Raji (cell line): Measurements from ENCODE around the gene NUCKS1.

Source experiments
- POLR2A ChIP-seq: IDR thresholded peaks from 2 replicates; pipeline ENCODE4 v1.6.1; 2011; ENCODE audit warnings: low read depth, low read length, control low read depth; ENCODE audit not compliant: insufficient read depth

NUCKS1 gene, protein sequence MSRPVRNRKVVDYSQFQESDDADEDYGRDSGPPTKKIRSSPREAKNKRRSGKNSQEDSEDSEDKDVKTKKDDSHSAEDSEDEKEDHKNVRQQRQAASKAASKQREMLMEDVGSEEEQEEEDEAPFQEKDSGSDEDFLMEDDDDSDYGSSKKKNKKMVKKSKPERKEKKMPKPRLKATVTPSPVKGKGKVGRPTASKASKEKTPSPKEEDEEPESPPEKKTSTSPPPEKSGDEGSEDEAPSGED

DNA sequence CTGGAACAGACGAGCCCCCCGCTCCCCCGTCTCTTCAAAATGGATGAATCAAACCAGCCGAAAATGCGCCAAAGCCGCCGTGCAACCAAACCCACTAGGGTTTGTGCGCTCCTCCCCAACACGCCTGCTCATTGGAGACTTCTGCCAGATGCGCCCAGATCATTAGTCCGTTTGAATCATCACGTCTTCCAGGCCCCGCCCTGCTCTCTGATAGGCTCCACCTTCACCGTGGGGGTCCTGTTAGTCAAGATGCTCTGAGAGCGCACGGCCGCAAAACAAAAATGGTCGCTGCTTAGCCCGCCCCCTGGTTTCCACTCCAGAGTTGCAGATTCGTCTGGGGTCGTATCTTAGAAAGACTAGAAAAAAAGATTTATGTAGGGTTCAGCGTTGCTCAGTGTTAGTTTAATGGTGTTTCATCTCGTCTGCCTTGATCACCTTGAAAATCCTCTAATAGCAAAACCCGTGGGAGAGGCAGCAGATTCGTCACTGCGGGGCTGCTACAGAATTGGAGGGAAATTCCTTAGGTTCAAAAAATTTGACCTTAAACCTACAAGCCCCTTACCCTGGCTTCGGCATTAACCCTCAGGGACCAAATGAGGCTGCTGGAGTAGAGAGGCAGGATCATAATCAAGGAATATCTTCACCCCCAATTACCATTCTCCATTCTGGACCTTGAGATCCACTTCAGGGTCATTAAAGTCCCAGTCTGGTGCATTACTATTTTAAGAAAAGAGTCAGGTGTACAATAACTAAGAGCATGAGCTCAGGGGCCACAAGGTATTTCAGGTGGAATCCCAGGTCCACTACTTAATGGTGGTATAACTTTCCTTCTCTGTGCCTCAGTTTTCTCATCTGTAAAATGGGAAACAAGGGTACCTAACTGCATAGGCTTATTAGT is at the start of gene NUCKS1:
Gene NUCKS1, minus strand, starts transcription at position 45 of the 898 bp plus-strand sequence. CDS start 209 bp downstream, outside the sequence.
- peak; percentile 52; the same call in 1 of the 2 replicates for TF ChIP-seq POLR2A

DNA sequence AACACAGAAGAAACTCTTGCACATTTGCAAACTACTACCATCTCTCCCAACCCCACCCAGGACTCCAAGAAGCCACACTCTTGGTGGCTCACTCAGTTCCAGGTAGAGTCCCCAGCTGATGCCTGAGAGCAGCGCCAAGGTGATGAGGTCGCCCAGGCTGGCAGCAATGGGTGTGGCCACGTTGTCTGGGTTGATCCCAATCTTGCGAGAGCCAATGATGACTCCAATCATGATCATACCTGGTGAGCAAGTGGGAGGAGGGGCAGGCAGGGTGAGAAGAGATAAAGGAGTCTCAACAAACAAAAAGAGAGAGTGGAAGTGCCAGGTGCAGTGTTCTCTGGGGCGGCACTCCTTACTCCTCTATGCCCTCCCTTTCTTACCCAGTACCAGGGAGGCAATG is 48.6 kb upstream of the NUCKS1 start:
- TF ChIP-seq POLR2A = no peak

DNA sequence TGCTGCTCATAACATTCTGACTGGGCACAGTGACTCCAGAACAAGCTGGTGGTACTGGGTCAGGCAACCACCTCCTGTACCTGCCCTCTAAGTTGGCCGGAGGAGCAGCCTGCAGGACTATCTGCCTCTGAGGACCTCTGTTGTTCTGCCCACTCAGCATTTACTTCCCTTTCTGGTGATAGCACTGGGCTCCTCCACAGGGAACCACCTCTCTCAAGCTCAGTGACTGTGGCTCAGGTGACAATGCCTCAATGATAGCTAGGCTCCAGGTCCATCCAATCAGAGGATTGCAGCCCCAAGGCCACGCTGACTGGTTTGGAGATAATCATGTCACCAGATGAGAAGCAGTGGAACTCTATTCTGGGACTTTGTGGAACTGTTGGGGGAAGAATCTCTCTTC is 47.2 kb upstream of the NUCKS1 start:
- no peak for TF ChIP-seq POLR2A

DNA sequence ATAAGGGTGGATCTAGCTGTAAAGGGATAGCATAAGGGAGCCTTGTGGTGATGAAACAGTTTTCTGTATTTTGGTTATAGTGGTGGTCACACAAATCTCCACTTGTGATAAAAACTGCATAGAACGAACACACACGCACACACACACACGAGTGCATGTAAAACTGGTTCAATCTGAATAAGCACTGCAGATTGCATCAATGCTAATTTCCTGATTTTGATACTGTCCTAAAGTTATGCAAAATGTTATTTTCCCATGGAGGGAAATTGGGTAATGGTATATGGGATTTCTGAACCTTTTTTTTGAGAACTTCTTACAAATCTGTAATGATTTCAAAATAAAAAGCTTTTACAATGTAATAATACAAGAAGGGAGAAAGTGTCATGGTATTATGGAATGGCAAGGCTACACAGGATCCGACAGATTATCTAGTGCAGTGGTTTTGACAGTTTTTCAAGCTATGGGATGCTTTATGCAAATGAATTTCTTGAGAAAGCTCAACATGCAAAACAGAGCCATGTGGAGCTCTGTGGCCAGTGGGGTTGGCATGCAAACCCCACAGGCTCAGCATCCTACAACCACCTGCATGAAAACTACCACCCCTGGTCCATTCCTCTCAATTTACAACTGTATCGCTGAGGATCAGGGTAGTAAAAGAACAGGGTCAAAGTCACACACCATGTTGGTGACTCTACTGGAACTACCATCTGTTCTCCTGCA is 44.2 kb upstream of the NUCKS1 start:
- TF ChIP-seq POLR2A = 0 out of 2 replicates have a peak, but pooled peaks have one; percentile 34

DNA sequence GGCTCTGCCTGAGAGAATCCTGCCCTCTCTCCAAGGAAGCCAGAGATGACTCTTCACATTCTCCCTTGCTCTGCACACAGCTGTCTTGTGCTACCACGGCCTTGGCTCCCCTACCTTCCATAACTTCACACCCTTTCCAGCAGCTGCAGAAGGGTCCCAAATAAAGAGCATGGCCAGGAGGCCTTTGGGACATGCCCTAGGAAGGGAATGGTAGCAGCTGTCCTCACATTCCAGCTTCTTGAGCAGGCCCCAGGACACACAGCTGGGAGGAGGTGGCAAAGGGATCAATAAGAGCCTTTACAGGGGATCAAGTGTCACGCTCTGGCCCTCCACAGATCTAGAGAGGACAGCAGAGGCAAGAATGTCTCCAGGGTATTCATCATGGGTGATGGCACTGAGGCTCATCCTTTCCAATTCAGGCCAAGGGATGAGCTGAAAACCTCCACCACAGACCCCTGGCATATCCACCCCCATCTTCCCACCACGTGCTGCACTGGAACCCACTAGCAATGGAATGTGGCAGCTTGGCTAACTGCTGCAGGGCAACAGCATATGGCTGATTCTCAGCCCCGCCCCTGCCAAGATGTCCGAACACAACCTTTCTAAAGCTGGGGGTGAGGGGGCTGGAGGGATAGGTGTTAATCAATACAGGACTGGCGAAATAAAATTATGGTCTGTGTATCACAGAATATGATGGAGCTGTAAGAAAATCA is 43.1 kb upstream of the NUCKS1 start:
- TF ChIP-seq POLR2A = no peak

DNA sequence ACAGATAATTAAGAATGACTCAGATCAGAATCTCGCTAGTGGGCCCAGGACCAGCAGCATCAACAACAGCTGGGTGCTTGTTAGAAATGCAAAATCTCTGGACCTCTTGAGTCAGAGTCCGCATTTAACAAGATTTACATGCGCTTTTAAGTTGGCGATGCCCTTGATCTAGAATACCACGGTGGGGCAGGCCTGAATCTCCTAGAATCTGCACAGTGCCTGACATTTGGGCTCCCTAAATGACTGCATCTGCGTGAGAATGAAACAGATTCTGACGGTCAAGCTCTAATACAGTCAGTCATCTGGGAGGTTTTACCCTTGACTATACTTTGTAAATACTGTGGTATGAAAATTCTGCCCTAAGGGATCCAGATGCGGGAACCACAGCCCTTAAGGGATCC is 42.5 kb upstream of the NUCKS1 start:
- no peak for TF ChIP-seq POLR2A

DNA sequence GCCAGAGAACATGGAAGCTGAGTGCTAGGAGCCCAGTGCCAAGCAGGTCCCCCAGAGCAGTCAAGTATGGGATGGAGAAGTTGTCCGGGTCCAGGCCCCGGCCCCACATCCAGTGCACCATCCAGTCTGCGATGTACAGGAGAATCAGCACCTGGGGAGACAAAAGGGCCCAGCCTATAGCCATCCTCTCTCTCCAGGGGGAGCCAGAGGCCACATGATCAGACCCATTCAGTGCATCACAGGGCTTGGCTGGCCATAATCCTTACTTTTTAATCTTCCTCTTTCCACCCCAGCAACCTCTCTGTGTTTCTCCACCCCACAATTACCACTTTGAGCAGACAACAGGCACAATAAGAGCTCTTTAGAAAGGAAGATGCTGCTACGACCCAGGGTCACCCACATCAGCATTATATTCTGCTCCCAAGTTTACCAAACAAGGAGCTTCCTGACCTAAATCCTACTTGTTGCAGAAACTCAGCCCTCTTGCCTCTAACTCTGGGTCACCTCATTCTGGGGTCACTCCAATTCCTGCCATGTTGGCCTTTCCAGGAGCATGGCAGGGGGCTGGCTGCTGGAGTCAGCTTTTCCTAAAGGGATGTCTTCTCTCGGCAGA is 41.7 kb upstream of the NUCKS1 start:
- no peak for TF ChIP-seq POLR2A

DNA sequence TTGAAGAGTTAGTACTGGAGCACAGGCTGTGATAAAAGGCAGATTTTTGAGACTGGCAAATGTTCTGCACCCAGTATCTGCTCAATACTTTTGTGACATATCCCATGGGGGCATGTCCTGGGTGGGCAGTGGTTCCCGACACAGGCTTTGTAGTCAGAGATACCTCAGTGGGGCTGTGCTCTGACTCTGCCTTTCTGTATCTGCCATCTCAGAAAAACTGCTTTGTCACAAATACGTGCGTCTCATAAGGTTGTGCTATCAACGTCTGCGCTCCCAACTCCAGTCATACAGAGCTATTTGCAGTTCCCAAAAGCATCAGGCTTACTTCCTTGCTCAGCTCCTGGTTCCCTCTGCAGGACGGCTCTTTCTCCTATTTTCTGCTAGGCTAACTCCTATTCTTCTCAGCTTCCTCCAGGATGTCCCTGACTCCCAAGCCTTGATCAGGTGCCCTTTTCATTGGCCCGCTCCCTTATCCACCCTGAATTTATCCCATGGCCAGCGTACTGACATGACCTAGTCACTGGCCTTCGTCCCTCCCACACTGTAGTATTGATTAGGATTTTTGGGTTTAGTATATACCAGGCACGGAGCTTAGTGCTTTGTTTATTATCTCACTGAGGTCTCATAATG is 37.4 kb upstream of the NUCKS1 start:
- no peak for TF ChIP-seq POLR2A

DNA sequence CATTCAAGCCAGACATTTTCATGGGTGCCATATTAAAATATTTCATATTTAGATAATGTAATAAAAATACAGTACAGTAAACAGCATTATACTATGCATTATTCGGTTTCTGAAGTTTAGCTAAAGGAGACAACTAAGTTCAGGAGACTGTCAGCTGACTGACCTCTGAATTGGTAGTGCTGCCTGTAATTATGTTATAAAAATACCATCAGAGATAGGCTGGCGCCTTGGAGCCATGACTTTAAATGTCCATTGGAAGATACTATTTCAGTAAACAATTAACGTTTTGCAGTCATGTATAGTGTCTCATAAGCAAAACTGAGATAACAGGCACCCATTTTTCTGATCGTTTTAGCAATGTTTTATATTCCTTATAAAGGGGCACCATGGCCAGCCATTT is 36.6 kb upstream of the NUCKS1 start:
- TF ChIP-seq POLR2A = no peak

DNA sequence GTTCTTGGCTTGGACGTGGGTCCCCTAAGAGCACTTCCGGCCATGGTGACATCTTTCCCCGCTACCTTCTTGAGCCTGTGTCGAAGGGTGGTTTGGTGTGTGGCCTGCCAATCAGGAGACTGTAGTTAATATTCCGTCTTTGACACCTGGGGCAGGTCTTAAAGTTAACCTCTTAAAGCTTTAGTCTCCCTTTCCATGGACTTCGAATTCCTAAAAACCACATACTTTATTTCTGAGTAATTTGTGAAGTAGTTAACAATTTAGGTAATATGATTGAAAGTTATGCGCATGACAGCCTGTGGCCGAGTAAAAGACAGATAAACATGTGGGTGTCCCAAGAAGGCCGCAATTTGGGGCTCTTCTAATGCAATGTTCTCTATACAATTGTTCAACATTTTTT is 35.5 kb upstream of the NUCKS1 start:
- TF ChIP-seq POLR2A = no peak

DNA sequence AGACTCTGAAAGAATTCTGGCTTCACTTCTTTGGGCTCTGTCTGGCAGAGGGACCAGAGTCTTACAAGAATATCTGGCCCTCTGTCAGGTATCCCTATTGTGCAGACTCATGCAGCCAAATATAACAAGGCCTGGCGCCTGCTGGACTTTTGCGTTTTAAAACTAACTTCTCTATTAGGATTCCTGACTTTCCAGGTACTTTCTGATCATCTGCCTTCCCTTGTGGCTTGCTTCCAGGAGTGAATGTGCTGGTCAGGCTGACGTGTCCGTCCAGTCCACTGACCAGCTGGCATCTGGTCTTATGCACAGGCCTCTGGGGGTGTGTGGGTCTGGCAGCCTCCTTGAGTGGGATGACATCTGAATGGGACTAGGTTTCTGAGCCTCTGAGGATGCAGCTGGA is 33.9 kb upstream of the NUCKS1 start:
- no peak for TF ChIP-seq POLR2A

DNA sequence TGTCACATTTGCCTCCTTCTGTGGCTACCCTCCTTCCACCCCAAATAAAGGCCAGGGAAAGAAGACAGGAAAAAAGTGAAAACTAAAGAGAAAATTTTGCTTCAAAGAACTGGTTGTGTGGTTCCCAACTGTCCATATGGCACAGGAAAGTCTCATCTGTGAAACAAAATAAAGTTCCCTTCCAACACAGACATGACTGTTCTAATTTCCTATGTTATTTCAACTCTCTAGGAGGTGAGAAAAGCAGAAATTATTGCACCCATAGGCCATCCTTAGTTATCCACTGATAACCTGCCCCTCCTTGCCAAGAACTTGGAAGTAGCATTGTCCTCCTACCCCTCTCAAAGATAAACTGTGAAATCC is 33.4 kb upstream of the NUCKS1 start:
- no peak for TF ChIP-seq POLR2A

DNA sequence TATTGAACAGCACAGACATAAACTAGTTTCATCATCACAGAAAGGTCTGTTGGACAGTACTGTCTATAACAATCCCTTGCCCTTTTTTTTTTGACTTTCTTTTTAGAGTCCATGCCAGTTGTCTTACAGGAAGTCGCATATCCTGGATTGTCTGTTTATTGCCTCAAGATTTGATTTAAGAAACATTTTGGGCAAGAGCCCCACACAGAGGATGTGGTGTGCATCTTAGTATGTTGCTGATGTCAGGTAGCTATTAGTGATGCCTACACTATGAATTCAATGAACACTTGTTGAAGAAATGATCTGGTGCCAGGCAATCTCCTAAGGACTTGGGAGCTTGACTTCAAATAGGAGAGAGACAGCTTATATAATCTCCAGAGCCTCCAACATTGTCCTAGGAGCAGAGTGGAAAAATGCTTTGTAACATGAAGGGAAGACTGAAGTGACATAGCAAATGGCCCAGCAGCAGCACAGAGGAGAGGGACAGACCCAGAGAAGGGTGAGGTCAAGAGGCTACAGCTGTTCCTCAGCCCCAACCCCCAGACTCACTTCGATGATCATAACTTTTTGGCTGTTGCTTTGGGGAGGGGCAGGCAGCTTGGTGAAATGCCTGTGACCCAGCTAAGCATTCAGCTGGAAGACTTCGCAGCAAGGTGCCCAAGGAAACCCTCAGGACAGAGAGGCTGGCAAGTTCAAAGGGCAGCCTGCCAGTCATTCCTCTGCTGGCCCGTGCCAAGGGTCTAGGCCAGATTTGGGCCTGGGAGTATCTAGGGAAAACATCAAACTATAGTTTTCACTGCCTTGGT is 32.8 kb upstream of the NUCKS1 start:
- no peak for TF ChIP-seq POLR2A

DNA sequence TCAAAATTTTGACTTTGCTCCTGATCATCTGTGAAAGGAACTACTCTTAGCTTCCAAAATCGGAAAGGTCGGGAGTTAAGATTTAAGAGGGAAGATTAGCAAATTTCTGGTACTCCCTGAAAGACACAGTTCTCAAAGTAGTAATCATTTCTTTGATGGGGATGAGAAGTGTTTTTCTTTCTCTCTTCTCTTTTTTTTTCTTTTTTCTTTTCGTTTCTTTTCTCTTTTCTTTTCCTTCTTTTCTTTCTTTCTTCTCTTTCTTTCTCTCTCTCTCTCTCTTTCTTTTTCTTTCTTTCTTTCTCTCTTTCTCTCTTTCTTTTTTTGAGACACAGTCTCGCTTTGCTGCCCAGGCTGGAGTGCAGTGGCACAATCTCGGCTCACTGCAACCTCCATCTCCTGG is 30.4 kb upstream of the NUCKS1 start:
- TF ChIP-seq POLR2A = no peak

DNA sequence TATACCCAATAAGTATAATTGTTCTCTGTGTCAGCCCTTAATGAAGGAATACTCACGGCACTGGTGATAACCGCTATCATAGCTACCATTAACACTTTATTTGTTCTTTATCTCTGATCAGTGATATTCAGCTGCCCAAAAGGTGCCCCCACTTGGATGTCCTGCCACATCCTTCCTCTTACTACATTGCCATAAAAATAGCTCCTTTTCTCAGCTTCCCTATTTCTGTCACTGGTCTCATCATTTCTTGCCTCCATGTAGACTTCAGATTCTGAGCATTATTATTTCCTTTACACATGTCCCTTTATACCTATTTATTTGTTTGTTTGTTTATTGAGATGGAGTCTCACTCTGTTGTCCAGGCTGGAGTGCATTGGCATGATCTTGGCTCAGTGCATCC is 28.0 kb upstream of the NUCKS1 start:
- TF ChIP-seq POLR2A = no peak
